Keratinocyte (primary cell): ENCODE data around the gene SMIM12. TPM values are rescaled to one million over a fixed set of nuclear protein-coding genes. Genes with fewer than 3 reads are reported as not detected.

Source experiments
- DNase-seq: peaks from one replicate; pipeline ENCODE4 v3.0.0-alpha.2; 2011; ENCODE audit warnings: low read depth, missing footprints, low spot score
- FAIRE-seq: peaks from 2 replicates; lab custom pipeline; 2011; peaks lifted over from hg19 to GRCh38; lab: Jason Lieb, UNC
- H2AFZ ChIP-seq: 2 replicates; pipeline ENCODE4 v1.6.0; 2012; ENCODE audit warnings: low read length, control low read depth, inconsistent platforms; ENCODE audit not compliant: control insufficient read depth
- H3K27ac ChIP-seq: 2 replicates; pipeline ENCODE4 v1.5.1; 2011; ENCODE audit warnings: low read length; ENCODE audit not compliant: control insufficient read depth, insufficient read depth
- H3K27me3 ChIP-seq: 3 replicates; pipeline ENCODE4 v1.6.0; 2011; ENCODE audit warnings: low read length; ENCODE audit not compliant: control insufficient read depth, insufficient read depth; ENCODE audit errors: extremely low read depth
- H3K36me3 ChIP-seq, 2 experiments: 2 replicates in 1 of 2; 3 replicates in 1 of 2; pipeline ENCODE4 v1.5.1; 2011; ENCODE audit warnings: low read length in 2 of 2, mild to moderate bottlenecking in 1 of 2; ENCODE audit not compliant: control insufficient read depth in 2 of 2, insufficient read depth in 2 of 2; ENCODE audit errors: extremely low read depth in 1 of 2
- H3K4me1 ChIP-seq: 3 replicates; pipeline ENCODE4 v1.5.1; 2011; ENCODE audit warnings: low read length; ENCODE audit not compliant: control insufficient read depth, insufficient read depth; ENCODE audit errors: extremely low read depth
- H3K4me2 ChIP-seq: 3 replicates; pipeline ENCODE4 v1.6.0; 2011; ENCODE audit warnings: low read depth, low read length; ENCODE audit not compliant: control insufficient read depth, insufficient read depth; ENCODE audit errors: extremely low read depth
- H3K4me3 ChIP-seq, 3 experiments: fragments of 200-600 bp in 1 of 3; sonication (generic) in 1 of 3; 2 replicates in 2 of 3; 3 replicates in 1 of 3; pipeline ENCODE4 v1.5.1; 2011 to 2016; ENCODE audit warnings: low read length in 3 of 3, mild to moderate bottlenecking in 3 of 3, control low read depth in 2 of 3, inconsistent platforms in 1 of 3, low read depth in 1 of 3, mixed read lengths in 1 of 3, mixed run types in 1 of 3, moderate library complexity in 1 of 3; ENCODE audit not compliant: control insufficient read depth in 2 of 3, insufficient read depth in 2 of 3; ENCODE audit errors: extremely low read depth in 1 of 3
- H3K79me2 ChIP-seq: 2 replicates; pipeline ENCODE4 v1.6.0; 2012; ENCODE audit warnings: low read length; ENCODE audit not compliant: control insufficient read depth, insufficient read depth
- H3K9ac ChIP-seq: 3 replicates; pipeline ENCODE4 v1.6.0; 2011; ENCODE audit warnings: low read length; ENCODE audit not compliant: control insufficient read depth, insufficient read depth; ENCODE audit errors: extremely low read depth
- H3K9me1 ChIP-seq: 3 replicates; pipeline ENCODE4 v1.6.0; 2011; ENCODE audit warnings: low read length; ENCODE audit not compliant: control insufficient read depth, insufficient read depth; ENCODE audit errors: extremely low read depth
- H3K9me3 ChIP-seq: 2 replicates; pipeline ENCODE4 v1.5.1; 2012; ENCODE audit warnings: low read depth, low read length; ENCODE audit not compliant: control insufficient read depth
- H4K20me1 ChIP-seq: 3 replicates; pipeline ENCODE4 v1.6.0; 2011; ENCODE audit warnings: low read length; ENCODE audit not compliant: control insufficient read depth, insufficient read depth; ENCODE audit errors: extremely low read depth
- EZH2 ChIP-seq: IDR thresholded peaks from one replicate; pipeline ENCODE4 v1.6.1; 2012; ENCODE audit warnings: inconsistent platforms, mild to moderate bottlenecking, low read length, moderate library complexity
- dilution Hi-C: fragments of 300-500 bp; cut with MboI; formaldehyde crosslinking; loops from one replicate; pipeline ENCODE4 v1.7.0; 2020; ENCODE audit warnings: low sequenced_read_pairs; ENCODE audit not compliant: extremely low pct_ligation_motif_present
- polyA plus RNA-seq, 5 experiments: library from polyadenylated mRNA; depleted of rRNA in 3 of 5; stranded (reverse) in 3 of 5; stranded (forward) in 1 of 5; unstranded in 1 of 5; fragments of >200 nt; gene quantifications; 1 replicate in 1 of 5; 2 replicates in 3 of 5; 3 replicates in 1 of 5; pipeline versions ENCODE4 v1.2.1 to v1.2.3, GENCODE V29; 2011 to 2012; ENCODE audit warnings: missing spikeins in 2 of 5, low read depth in 1 of 5, low replicate concordance in 1 of 5
- TF ChIP-seq, protein P1 (sequence below), 3 experiments: IDR thresholded peaks in 1 of 3; conservative IDR thresholded peaks in 1 of 3; optimal IDR thresholded peaks in 1 of 3; 2 replicates in 2 of 3; 3 replicates in 1 of 3; pipeline versions ENCODE3 to v1.5.1; 2011; ENCODE audit warnings: low read length in 3 of 3, mild to moderate bottlenecking in 3 of 3, moderate library complexity in 2 of 3, control low read depth in 1 of 3, inconsistent platforms in 1 of 3; ENCODE audit not compliant: insufficient read depth in 2 of 3; ENCODE audit errors: extremely low read depth in 1 of 3

The SMIM12 gene
- polyA plus RNA-seq, 1 donor (not counting 4 experiments of a cell fraction or from before 2014, with no cell fraction given): 51.5 TPM

DNA sequence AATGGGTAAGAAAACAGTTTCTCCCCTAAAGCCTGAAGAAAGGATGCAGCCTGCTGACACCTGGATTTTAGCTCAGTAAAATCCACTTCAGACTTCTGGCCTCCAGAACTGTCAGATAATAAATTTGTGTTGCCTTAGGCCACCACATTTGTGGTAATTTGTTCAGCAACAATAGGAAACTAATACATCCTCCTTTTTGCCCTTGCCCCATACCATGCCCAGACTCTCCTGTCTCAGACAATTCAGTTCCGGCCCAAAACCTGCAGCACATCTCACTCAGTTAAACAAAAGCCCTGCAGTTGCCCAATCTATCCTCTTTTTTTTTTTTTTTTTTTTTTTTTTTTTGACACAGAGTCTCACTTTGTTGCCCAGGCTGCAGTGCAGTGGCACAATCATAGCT, 25.8 kb downstream of the SMIM12 start:
- no peaks in the 10 kb centered on the region for H4K20me1 ChIP-seq
- no peak overlapping the region for H2AFZ ChIP-seq
- no peaks in the 10 kb centered on the region for H3K9me1 ChIP-seq
- dilution Hi-C loops: no loop called here
- TF ChIP-seq EZH2: no peak
- TF ChIP-seq, protein P1, sequence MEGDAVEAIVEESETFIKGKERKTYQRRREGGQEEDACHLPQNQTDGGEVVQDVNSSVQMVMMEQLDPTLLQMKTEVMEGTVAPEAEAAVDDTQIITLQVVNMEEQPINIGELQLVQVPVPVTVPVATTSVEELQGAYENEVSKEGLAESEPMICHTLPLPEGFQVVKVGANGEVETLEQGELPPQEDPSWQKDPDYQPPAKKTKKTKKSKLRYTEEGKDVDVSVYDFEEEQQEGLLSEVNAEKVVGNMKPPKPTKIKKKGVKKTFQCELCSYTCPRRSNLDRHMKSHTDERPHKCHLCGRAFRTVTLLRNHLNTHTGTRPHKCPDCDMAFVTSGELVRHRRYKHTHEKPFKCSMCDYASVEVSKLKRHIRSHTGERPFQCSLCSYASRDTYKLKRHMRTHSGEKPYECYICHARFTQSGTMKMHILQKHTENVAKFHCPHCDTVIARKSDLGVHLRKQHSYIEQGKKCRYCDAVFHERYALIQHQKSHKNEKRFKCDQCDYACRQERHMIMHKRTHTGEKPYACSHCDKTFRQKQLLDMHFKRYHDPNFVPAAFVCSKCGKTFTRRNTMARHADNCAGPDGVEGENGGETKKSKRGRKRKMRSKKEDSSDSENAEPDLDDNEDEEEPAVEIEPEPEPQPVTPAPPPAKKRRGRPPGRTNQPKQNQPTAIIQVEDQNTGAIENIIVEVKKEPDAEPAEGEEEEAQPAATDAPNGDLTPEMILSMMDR (optimal IDR thresholded peaks at IDR 0.05 in 1 of 3, IDR thresholded peaks at IDR 0.05 in 1 of 3, conservative IDR thresholded peaks at IDR 0.05 in 1 of 3; ENCODE audit: extremely low read depth in 1 of 3, insufficient read depth in 2 of 3, low read length in 3 of 3): no peak
- no peaks in the 10 kb centered on the region for H3K79me2 ChIP-seq
- no peaks in the 10 kb centered on the region for H3K36me3 ChIP-seq
- no peaks in the 10 kb centered on the region for H3K27me3 ChIP-seq
- H3K9me3 ChIP-seq: no peaks in the 10 kb centered on the region
- no peaks in the 10 kb centered on the region for H3K4me1 ChIP-seq
- H3K9ac ChIP-seq: no peak overlapping the region
- no peak overlapping the region for H3K4me3 ChIP-seq
- no peak overlapping the region for H3K4me2 ChIP-seq
- FAIRE-seq (no peak), DNase-seq (no peak)
- no peak overlapping the region for H3K27ac ChIP-seq

DNA sequence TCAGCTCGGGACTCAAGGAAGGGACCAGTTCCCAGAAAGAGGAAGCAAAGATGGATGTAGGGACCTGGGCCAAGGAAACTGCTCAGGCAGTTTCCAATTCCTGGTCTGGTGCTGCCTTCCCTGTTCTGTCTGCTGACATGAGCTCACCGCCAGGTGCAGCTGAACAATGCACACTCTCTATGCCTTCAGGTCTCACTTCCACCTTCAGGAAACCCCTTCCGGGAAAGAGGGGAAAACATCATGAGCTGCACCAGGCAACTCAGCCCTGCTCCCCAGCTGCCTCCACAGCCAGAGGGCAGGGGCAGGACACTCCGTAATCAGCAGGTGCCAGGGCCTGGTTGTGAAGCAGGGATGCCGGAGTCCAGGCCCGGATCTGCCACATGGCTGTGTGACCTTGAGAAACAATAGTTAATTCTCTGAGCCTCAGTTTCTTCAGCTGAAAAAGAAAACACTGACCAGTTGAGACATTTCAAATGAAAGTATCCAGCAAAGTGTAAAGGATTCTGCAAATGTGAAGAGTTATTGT, 27.8 kb downstream of the SMIM12 start:
- no peak for DNase-seq
- dilution Hi-C loops: no loop called here

More for the DNA sequence above, 27.8 kb downstream of the SMIM12 start:
- Histone ChIP-seq H3K9me3 (no peaks in the 10 kb centered on the region), H4K20me1 (no peaks in the 10 kb centered on the region), H3K4me3 (no peak overlapping the region), H3K36me3 (no peaks in the 10 kb centered on the region), H3K4me2 (no peak overlapping the region), H3K27ac (no peak overlapping the region), H3K27me3 (no peaks in the 10 kb centered on the region), H3K9me1 (no peaks in the 10 kb centered on the region), H3K79me2 (no peaks in the 10 kb centered on the region), H3K9ac (no peak overlapping the region), H2AFZ (no peak overlapping the region), H3K4me1 (no peaks in the 10 kb centered on the region)
- TF ChIP-seq EZH2: no peak
- TF ChIP-seq, protein P1 (optimal IDR thresholded peaks at IDR 0.05 in 1 of 3, IDR thresholded peaks at IDR 0.05 in 1 of 3, conservative IDR thresholded peaks at IDR 0.05 in 1 of 3; ENCODE audit: extremely low read depth in 1 of 3, insufficient read depth in 2 of 3, low read length in 3 of 3): no peak
- FAIRE-seq: no peak
